ENCODE measurements around the gene HNRNPCL1. TPM values are rescaled to one million over a fixed set of nuclear protein-coding genes. Genes with fewer than 3 reads are reported as not detected.
"Not testable (repeated sequence)": the region's sequence is repeated elsewhere in the genome, so short reads cannot be mapped to it uniquely, and the experiment has no call there.

Gene HNRNPCL1
- total and polyA plus RNA-seq, 2 of the 4 experiments (the other 2 are of a cell fraction), result not detected

- Histone ChIP-seq H3K27ac (ENCODE audit: insufficient read depth, low read length) (no peak overlapping the region), H3K4me1 (ENCODE audit: control insufficient read depth, insufficient read depth, low read length) (no peaks in the 10 kb centered on the region), H3K56ac (ENCODE audit: extremely low read depth, insufficient read depth, low read length) (no peak overlapping the region), H2AK9ac (replicated peaks; ENCODE audit: low read depth, low read length, poor library complexity) (no peak overlapping the region), H4K5ac (ENCODE audit: low read depth, low read length) (no peak overlapping the region), H3K9me1 (ENCODE audit: insufficient read depth, low read length) (no peaks in the 10 kb centered on the region), H3K23ac (ENCODE audit: low read depth, low read length) (no peak overlapping the region), H2BK20ac (ENCODE audit: low read depth, low read length) (no peak overlapping the region), H3K27me3 (ENCODE audit: control insufficient read depth, insufficient read depth, low read length) (no peaks in the 10 kb centered on the region), H3K4ac (ENCODE audit: low read depth, low read length) (no peak overlapping the region), H2BK15ac (ENCODE audit: low read depth, low read length) (no peak overlapping the region), H2AFZ (replicated peaks; ENCODE audit: low read length, poor library complexity) (no peak overlapping the region), H4K8ac (ENCODE audit: low read depth in 2 of 2, low read length in 2 of 2) (no peak overlapping the region), H2AK5ac (ENCODE audit: low read depth, low read length) (no peak overlapping the region), H4K91ac (ENCODE audit: insufficient read depth, low read depth, low read length) (no peak overlapping the region), H4K20me1 (ENCODE audit: insufficient read depth, low read length) (no peaks in the 10 kb centered on the region), H3K9ac (ENCODE audit: low read depth, low read length) (no peak overlapping the region), H3K9me3 (ENCODE audit: control insufficient read depth, insufficient read depth, low read length) (peaks cover 7% of the 10 kb centered on the region; the same call in 1 of the 2 replicates), H2BK120ac (ENCODE audit: low read depth, low read length) (no peak overlapping the region), H3K4me3 (ENCODE audit: insufficient read depth, low read depth, low read length) (no peak overlapping the region), H3K14ac (replicated peaks; ENCODE audit: low read depth, low read length) (no peak overlapping the region), H2BK5ac (ENCODE audit: low read depth, low read length, poor library complexity, severe bottlenecking) (no peak overlapping the region), H3K36me3 (ENCODE audit: control insufficient read depth, insufficient read depth, low read length) (no peaks in the 10 kb centered on the region), H3K4me2 (ENCODE audit: low read depth, low read length) (no peak overlapping the region), H3K18ac (ENCODE audit: low read depth, low read length) (no peak overlapping the region), H3K79me1 (ENCODE audit: low read depth in 1 of 2, low read length in 2 of 2) (no peaks in the 10 kb centered on the region)
- no TSS peak for BruUV-seq (replicated peaks)
- POLR2A ChIA-PET (ENCODE audit: unreplicated experiment), result no interaction called here
- TF ChIP-seq CHD1 (IDR thresholded peaks at IDR 0.05; ENCODE audit: low read depth, low read length) (no peak), RFX5 (IDR thresholded peaks at IDR 0.05; ENCODE audit: low read depth, low read length) (no peak), FOS (IDR thresholded peaks at IDR 0.05; ENCODE audit: low read depth, low read length) (no peak), MXI1 (IDR thresholded peaks at IDR 0.05; ENCODE audit: borderline replicate concordance, low read depth, low read length) (no peak), MAFK (IDR thresholded peaks at IDR 0.05; ENCODE audit: low read depth, low read length) (no peak), BHLHE40 (IDR thresholded peaks at IDR 0.05; ENCODE audit: low read depth, low read length) (no peak), USF2 (IDR thresholded peaks at IDR 0.05; ENCODE audit: low read depth, low read length) (no peak), RCOR1 (IDR thresholded peaks at IDR 0.05; ENCODE audit: insufficient replicate concordance, low read length) (no peak), RAD21 (IDR thresholded peaks at IDR 0.05; ENCODE audit: low read length) (no peak)
- dilution Hi-C loops (cut with HindIII; ENCODE audit: low sequenced_read_pairs, unreplicated experiment), result no loop called here
- intact Hi-C loops (cut with micrococcal nuclease), result no loop called here
- no CpG with 5 or more reads among the region's 4 CpGs for WGBS, 2 experiments (ENCODE audit: extremely low coverage in 2 of 2, insufficient read length in 1 of 2)
- CTCF ChIA-PET, result no interaction called here
- DNase-seq, result no peak
- no peak for ATAC-seq (ENCODE audit: low read depth)
- in situ Hi-C loops (cut with MboI; ENCODE audit: low sequenced_read_pairs), result no loop called here
Observed at GRCh38 chr1:12851779-12852178, 3.3 kb upstream of the HNRNPCL1 start.

GRCh38 chr1:12833251-12833650 is 15.3 kb downstream of the HNRNPCL1 start:
- H2BK20ac ChIP-seq (ENCODE audit: low read depth, low read length); H3K9ac ChIP-seq (ENCODE audit: low read depth, low read length); H3K79me1 ChIP-seq (ENCODE audit: low read depth in 1 of 2, low read length in 2 of 2); POLR2A ChIA-PET (ENCODE audit: unreplicated experiment); H3K4ac ChIP-seq (ENCODE audit: low read depth, low read length); H3K4me2 ChIP-seq (ENCODE audit: low read depth, low read length); H2BK5ac ChIP-seq (ENCODE audit: low read depth, low read length, poor library complexity, severe bottlenecking); H2AK9ac ChIP-seq (replicated peaks; ENCODE audit: low read depth, low read length, poor library complexity); CTCF ChIA-PET; H4K8ac ChIP-seq (ENCODE audit: low read depth in 2 of 2, low read length in 2 of 2); dilution Hi-C loops (cut with HindIII; ENCODE audit: low sequenced_read_pairs, unreplicated experiment); DNase-seq; H3K18ac ChIP-seq (ENCODE audit: low read depth, low read length); H3K23ac ChIP-seq (ENCODE audit: low read depth, low read length); H2BK15ac ChIP-seq (ENCODE audit: low read depth, low read length); H4K91ac ChIP-seq (ENCODE audit: insufficient read depth, low read depth, low read length); H3K9me3 ChIP-seq (ENCODE audit: control insufficient read depth, insufficient read depth, low read length); BruUV-seq (replicated peaks); H3K56ac ChIP-seq (ENCODE audit: extremely low read depth, insufficient read depth, low read length); in situ Hi-C loops (cut with MboI; ENCODE audit: low sequenced_read_pairs); H3K4me3 ChIP-seq (ENCODE audit: insufficient read depth, low read depth, low read length); H3K14ac ChIP-seq (replicated peaks; ENCODE audit: low read depth, low read length); ATAC-seq (ENCODE audit: low read depth); H3K36me3 ChIP-seq (ENCODE audit: control insufficient read depth, insufficient read depth, low read length); H4K5ac ChIP-seq (ENCODE audit: low read depth, low read length); H3K9me1 ChIP-seq (ENCODE audit: insufficient read depth, low read length); H2AFZ ChIP-seq (replicated peaks; ENCODE audit: low read length, poor library complexity); H3K4me1 ChIP-seq (ENCODE audit: control insufficient read depth, insufficient read depth, low read length); H2BK120ac ChIP-seq (ENCODE audit: low read depth, low read length); H3K27ac ChIP-seq (ENCODE audit: insufficient read depth, low read length); intact Hi-C loops (cut with micrococcal nuclease); H2AK5ac ChIP-seq (ENCODE audit: low read depth, low read length); H4K20me1 ChIP-seq (ENCODE audit: insufficient read depth, low read length); H3K27me3 ChIP-seq (ENCODE audit: control insufficient read depth, insufficient read depth, low read length): not testable (repeated sequence)
- no CpG with 5 or more reads among the region's 2 CpGs for WGBS, 2 experiments (ENCODE audit: extremely low coverage in 2 of 2, insufficient read length in 1 of 2)

All from IMR-90 (cell line).